HG03097 (cell line): ENCODE measurements around the gene STXBP1.

Experiments used
- ATAC-seq: cut with Tn5 transposase; IDR thresholded peaks from one replicate; pipeline ENCODE4 v1.9.1; 2021; ENCODE audit not compliant: unreplicated experiment, low FRiP score

STXBP1 gene

DNA sequence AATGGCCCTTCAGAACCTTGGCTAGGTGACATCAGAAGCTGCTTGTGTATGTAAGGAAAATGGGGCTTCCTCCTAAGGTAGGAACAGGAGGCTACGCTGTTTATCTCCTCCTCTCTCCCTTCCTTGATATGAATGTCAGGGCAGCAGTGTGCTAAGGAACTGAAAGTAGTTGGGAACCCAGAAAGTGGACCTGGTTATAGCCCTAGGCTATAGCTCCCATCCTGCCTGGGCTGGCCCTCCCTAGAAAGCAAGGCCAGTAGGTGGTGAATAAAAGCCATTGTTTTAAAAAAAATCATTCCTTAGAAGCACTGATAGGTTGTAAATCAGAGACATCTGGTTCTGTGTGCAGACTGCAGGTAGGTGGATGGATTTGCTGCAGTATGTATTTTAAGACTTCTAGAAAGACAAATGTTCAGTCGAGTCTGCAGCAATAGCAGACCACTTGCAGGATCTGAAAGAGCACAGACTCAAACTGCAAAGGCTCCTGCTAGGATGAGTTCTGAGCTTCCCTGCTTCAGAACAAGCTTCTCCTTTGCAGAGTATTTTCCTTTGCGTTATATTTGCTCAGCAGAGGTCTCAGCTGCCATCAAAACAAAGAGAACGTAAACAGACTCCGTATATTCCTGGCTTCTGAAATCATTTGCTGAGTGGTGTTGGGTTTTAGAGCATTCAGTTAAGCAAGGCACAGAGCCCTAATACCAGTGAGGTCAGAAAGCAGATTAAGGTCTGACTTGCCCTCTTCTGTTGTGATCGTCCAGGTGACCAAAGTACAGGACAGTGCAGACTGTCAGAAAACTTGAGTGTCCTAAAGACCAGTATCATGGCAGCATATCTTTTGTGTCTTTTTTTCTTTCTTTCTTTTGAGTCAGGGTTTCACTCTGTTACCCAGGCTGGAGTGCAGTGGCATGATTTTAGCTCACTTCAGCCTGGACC, 74.7 kb downstream of the STXBP1 start:
- no peak for ATAC-seq

GRCh38 chr9:127689329-127690000, 77.4 kb downstream of the STXBP1 start:
- ATAC-seq: no peak

GRCh38 chr9:127690735-127691134, 78.7 kb downstream of the STXBP1 start:
- no peak for ATAC-seq

DNA sequence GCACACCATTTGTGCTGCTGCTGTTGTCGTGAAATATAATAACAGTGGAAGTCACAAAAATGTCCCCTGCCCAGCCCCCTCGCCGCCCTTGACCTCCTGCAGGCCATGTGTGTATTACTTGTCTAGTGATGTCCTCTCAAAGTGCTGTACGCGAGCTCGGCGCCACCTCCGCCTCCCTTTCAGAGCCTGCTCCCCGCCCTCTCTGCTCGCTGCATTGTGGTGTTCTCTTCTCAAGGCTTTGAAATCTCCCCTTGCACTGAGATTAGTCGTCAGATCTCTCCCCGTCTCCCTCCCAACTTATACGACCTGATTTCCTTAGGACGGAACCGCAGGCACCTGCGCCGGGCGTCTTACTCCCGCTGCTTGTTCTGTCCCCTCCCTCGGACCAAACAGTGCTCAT, 80.0 kb downstream of the STXBP1 start:
- ATAC-seq: no peak

GRCh38 chr9:127693143-127693542, 81.1 kb downstream of the STXBP1 start:
- ATAC-seq: no peak

DNA sequence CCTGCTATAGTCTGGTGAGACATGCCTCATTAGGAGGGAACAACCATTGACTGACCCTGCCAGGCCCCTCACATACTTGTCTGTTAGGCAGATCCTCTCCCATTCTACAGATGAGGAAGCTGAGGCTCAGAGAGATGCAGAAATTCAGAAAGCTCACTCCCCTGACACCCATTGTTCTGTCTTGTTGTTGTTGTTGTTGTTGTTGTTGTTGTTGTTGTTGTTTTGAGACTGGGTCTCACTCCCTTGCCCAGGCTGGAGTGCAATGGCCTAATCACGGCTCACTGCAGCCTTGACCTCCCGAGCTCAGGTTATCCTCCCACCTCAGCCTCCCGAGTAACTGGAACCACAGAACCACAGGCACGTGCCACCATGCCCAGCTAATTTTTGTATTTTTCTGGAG, 81.6 kb downstream of the STXBP1 start:
- no peak for ATAC-seq

GRCh38 chr9:127694890-127695720, 83.0 kb downstream of the STXBP1 start:
- ATAC-seq: no peak

GRCh38 chr9:127697575-127697974, 85.5 kb downstream of the STXBP1 start:
- ATAC-seq: no peak

DNA sequence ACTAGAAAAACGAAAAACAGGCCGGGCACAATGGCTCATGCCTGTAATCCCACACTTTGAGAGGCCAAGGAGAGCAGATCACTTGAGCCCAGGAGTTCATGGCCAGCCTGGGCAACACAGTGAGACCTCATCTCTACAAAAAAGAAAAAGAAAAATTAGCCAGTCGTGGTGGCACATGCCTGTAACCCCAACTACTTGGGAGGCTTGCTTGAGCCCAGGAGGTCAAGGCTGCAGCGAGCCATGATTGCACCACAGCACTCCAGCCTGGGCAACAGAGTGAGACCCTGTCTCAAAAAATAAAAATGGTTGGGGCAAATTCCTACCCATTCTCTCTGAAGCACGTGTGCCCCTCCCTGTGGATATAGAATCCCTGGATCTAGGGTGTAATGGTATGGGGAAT, 86.3 kb downstream of the STXBP1 start:
- ATAC-seq: no peak

DNA sequence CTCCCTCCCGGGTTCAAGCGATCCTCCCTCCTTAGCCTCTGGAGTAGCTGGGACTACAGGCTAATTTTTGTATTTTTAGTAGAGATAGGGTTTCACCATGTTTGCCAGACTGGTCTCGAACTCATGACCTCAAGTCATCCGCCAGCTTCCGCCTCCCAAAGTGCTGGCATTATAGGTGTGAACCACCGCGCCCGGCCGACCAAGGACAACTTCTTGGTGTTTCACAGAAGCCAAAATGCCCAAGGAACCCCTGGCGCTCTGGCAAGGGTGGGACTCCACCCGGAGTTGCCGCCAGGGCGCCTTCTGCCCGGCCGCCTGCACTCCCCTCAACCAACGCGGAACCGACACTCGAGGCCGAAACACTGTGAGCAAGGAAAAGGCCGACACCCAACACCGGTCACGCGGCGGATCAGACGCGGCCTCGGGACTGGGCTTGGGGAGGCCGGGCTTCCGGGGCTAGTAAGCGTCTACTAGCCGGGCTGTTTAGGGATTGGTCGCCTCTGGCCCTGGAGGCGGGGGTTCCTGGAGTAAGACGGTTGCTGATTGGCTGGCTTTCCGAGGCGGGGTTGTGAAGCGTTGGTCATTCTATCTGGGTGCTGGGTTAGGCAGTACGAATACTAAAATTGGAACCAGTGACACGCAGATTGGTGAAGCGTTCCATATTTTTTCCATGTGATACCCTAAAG, 87.1 kb downstream of the STXBP1 start:
- peak; percentile 88 for ATAC-seq

DNA sequence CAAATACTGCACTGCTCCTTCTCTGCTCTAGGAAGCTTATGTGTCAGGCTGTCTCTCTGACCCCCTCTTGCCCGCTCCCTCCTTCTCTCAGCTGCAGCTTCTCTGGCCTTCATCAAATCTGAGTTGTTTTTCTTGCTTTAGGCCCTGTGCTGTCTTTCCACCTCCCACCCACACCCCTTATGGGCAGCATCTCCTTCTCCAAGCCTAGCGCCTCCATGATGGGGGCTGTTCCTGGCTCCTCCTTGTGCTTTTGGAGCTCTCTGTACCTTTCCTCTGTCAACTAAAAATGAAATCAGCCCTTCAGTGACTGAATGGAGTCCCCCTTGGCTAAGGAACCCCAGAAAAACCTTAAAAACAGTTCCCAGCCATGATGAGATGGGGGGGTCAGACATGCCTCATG, 88.1 kb downstream of the STXBP1 start:
- ATAC-seq: no peak

GRCh38 chr9:127700594-127701255, 88.6 kb downstream of the STXBP1 start:
- ATAC-seq: no peak

- ATAC-seq: no peak
These were observed 91.3 kb downstream of the STXBP1 start for GRCh38 chr9:127703289-127703946.

- ATAC-seq: no peak
These were observed 93.7 kb downstream of the STXBP1 start for GRCh38 chr9:127705577-127706379.

GRCh38 chr9:127706836-127707241, 94.8 kb downstream of the STXBP1 start, which contains the start of gene CFAP157:
Gene CFAP157, plus strand, starts transcription at chr9:127706988. Its CDS starts 44 bp downstream, at chr9:127707032.
- no peak for ATAC-seq

GRCh38 chr9:127707766-127708165, 95.7 kb downstream of the STXBP1 start:
- no peak for ATAC-seq

DNA sequence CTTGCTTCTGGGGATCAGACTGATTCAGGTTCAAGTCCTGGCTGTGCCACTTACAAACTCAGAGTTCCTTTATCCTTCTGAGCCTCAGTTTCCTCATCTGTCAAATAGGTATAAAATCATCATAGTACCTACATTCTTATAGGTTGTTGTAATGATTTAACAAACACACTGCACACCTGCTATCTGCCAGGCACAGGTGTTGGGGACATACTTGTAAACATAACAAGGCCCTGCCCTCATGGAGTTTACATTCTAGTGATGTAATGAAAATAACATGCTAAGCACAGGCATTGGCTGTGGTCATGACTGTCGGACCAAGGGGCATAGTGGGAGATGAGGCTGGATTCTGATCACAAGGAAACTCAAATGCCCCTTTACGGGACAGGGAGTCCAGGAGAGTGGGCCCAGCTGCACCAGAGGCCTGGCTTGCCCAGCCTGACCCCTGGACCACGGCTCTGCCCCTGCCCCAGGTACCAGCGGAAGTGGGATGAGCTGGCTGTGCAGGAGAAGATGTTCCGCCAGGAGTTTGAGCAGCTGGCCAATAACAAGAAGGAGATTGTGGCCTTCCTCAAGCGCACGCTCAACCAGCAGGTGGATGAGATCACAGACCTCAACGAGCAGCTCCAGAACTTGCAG, 97.0 kb downstream of the STXBP1 start:
- ATAC-seq: no peak

GRCh38 chr9:127710204-127710783, 98.2 kb downstream of the STXBP1 start:
- no peak for ATAC-seq
